Motor neuron (in vitro differentiated cells): ENCODE measurements around the gene POLR1C. TPM values are rescaled to one million over a fixed set of nuclear protein-coding genes. Genes with fewer than 3 reads are reported as not detected.
"Not testable (repeated sequence)": the region's sequence is repeated elsewhere in the genome, so short reads cannot be mapped to it uniquely, and the experiment has no call there.

Experiments used
- ATAC-seq, 8 experiments: fragments of 200-7000 bp; cut with Tn5 transposase; replicated peaks in 6 of 8; 2 replicates each; pipeline ENCODE4 v1.8.0; 2021; ENCODE audit warnings: mild to moderate bottlenecking in 8 of 8, moderate library complexity in 8 of 8
- H3K27ac ChIP-seq, 2 donors: fragments of 250-450 bp; sonication (Bioruptor Pico); 2 replicates each; pipeline ENCODE4 v1.9.0; 2021; ENCODE audit warnings: antibody characterized with exemption in 2 of 2, mild to moderate bottlenecking in 2 of 2, moderate library complexity in 1 of 2
- H3K4me1 ChIP-seq, 2 donors: fragments of 250-450 bp; sonication (Bioruptor Pico); replicated peaks in 1 of 2; 2 replicates each; pipeline ENCODE4 v1.6.1; 2021; ENCODE audit warnings: antibody characterized with exemption in 2 of 2, mild to moderate bottlenecking in 2 of 2, moderate library complexity in 1 of 2
- H3K4me3 ChIP-seq, 5 donors: fragments of 250-450 bp; sonication (Bioruptor Pico); 2 replicates each; pipeline ENCODE4 v1.9.0; 2021; ENCODE audit warnings: antibody characterized with exemption in 5 of 5, mild to moderate bottlenecking in 5 of 5, moderate library complexity in 4 of 5
- WGBS, 10 experiments: fragments of 450-650 bp; shearing (Covaris generic); methylation state at CpG; one replicate each; pipeline ENCODE4 v1.0.0; 2022; 5-methylcytosine and 5-hydroxymethylcytosine counted together
- in situ Hi-C, 9 experiments: fragments of 400-800 bp; cut with MboI; loops; one replicate each; pipeline ENCODE4 v1.15.0; 2021; ENCODE audit warnings: low sequenced_read_pairs in 9 of 9, low pct_unique_long_range_greater_than_20kb in 2 of 9; ENCODE audit not compliant: unreplicated experiment in 9 of 9
- total RNA-seq, 8 experiments: library from RNA; unstranded; fragments of 300-600 nt; gene quantifications; 2 replicates each; pipeline versions ENCODE4 v1.2.3 to v1.2.4, GENCODE V29; 2022

POLR1C gene, protein sequence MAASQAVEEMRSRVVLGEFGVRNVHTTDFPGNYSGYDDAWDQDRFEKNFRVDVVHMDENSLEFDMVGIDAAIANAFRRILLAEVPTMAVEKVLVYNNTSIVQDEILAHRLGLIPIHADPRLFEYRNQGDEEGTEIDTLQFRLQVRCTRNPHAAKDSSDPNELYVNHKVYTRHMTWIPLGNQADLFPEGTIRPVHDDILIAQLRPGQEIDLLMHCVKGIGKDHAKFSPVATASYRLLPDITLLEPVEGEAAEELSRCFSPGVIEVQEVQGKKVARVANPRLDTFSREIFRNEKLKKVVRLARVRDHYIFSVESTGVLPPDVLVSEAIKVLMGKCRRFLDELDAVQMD
- 10 to 100 TPM; 27.7 to 56.9 (median 41.8) TPM for total RNA-seq

GRCh38 chr6:43516697-43517504, at the start of gene POLR1C, which contains the start of gene YIPF3:
TSS of gene POLR1C (plus strand) at chr6:43517089. CDS start at chr6:43517110, 21 bp downstream.
TSS of gene YIPF3 (minus strand) at chr6:43516926. CDS start at chr6:43516807, 119 bp downstream.
- Histone ChIP-seq H3K4me3 (peak within 1 kb of the TSS; percentile 75 to 92 (median 77)), H3K27ac (peak within 1 kb of the TSS; percentile 91 to 93), H3K4me1 (peaks cover 21 to 28% of the 10 kb centered on the region in 2 donors)
- in situ Hi-C loops: loop anchor here in 2 of 9 experiments (25.0 kb wide), 2 partner anchors 130 to 255 kb away; no protein-coding TSS in a partner anchor
- 0 to 1% (median 0%) methylated on average over 1 to 47 of the region's 57 CpGs; no CpG with 5 or more reads in 2 of the 10 experiments for WGBS, 10 experiments
- ATAC-seq: peak; percentile 90 to 94 (median 92)

GRCh38 chr6:43467265-43467664, 49.6 kb upstream of the POLR1C start:
- ATAC-seq, H3K4me1 ChIP-seq, in situ Hi-C loops, H3K4me3 ChIP-seq, H3K27ac ChIP-seq: not testable (repeated sequence)
- 43 to 100% (median 61%) methylated on average over 1 to 5 of the region's 5 CpGs; no CpG with 5 or more reads in 2 of the 10 experiments for WGBS, 10 experiments

DNA sequence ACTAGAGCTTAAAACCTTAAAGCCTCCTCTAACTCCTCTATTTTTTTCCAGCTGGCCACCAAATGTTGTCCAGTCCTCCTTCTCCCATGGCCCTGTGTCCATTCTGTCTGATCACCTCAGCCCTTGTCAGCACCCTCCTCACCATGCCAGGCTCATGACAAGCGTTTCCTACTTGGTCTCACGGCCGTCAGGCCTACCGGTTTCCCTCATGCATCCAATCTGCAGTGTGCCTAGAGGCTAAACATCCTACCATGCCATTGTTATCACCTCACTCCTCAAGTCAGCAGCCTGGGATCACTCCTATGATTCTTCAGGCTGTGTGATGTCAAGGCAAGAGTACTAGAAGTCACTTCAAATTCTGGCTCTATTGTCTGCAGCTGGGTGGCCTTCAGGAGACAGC, 49.1 kb upstream of the POLR1C start:
- in situ Hi-C loops: no loop called here
- Histone ChIP-seq H3K27ac (no peak overlapping the region), H3K4me3 (no peak overlapping the region), H3K4me1 (peaks cover 0 to 6% of the 10 kb centered on the region in 2 donors)
- 45 to 100% (median 83%) methylated on average over 1 to 4 of the region's 4 CpGs; no CpG with 5 or more reads in 5 of the 10 experiments for WGBS, 10 experiments
- no peak for ATAC-seq

GRCh38 chr6:43468240-43468639, 48.6 kb upstream of the POLR1C start:
- Histone ChIP-seq H3K4me3 (no peak overlapping the region), H3K27ac (no peak overlapping the region), H3K4me1 (peaks cover 0 to 6% of the 10 kb centered on the region in 2 donors)
- 50 to 88% (median 70%) methylated on average over 1 to 4 of the region's 4 CpGs; no CpG with 5 or more reads in 5 of the 10 experiments for WGBS, 10 experiments
- no peak for ATAC-seq
- in situ Hi-C loops: no loop called here

DNA sequence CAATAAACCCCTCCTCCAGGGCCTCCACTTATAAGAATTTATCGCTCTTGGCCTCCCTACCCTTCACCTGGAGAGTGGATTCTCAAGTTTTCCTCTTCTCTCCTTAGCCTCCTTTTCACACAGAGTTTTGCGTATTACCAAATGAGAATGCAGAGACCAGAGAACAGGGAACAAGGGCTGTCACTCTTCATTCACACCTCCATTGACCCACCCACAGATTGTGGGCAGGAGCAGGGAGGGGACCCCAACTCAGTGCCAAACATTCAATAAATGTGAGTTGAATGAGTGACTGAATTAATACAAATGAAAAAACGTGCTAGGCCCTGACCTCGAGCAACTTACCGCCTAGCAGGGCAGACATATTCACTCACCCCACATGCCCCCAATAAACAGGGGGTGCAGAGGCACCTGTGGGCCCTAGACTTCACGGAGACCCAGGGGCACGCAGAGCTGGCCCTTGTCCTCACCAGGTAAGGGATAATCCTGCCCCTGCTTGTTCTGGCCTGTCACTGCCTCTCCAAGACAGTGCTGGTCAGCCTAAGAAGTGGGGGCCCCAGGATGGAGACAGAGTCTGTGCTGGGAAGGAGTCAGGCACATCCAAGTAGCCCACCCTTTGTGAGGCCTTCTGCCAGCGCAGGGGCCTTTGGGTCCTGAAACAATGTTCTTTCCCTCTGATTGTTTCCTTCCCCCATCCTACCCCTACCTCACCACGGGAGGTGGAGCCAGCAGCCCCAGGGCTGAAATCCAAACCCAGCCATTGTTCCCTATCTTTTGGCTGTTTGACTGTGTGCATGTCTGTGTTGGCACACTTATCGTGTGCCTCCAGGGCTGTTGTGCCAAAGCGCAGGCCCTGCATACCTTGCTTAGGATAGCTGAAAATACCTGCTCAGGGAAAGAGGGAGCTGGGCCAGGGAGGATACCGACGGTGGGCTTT, 47.9 kb upstream of the POLR1C start:
- 31 to 89% (median 63%) methylated on average over 1 to 10 of the region's 13 CpGs; no CpG with 5 or more reads in 1 of the 10 experiments for WGBS, 10 experiments
- ATAC-seq: no peak

GRCh38 chr6:43469947-43470346, 46.9 kb upstream of the POLR1C start:
- peaks cover 0 to 6% of the 10 kb centered on the region in 2 donors for H3K4me1 ChIP-seq
- 72 to 100% (median 93%) methylated on average over 1 to 7 of the region's 7 CpGs; no CpG with 5 or more reads in 3 of the 10 experiments for WGBS, 10 experiments
- in situ Hi-C loops: no loop called here
- no peak overlapping the region for H3K27ac ChIP-seq
- peak in 1 of 8 experiments; percentile 50 for ATAC-seq
- H3K4me3 ChIP-seq: no peak overlapping the region

More for the DNA sequence above, 47.9 kb upstream of the POLR1C start:
- no peak overlapping the region for H3K4me3 ChIP-seq
- in situ Hi-C loops: no loop called here
- H3K27ac ChIP-seq: no peak overlapping the region
- peaks cover 0 to 6% of the 10 kb centered on the region in 2 donors for H3K4me1 ChIP-seq

DNA sequence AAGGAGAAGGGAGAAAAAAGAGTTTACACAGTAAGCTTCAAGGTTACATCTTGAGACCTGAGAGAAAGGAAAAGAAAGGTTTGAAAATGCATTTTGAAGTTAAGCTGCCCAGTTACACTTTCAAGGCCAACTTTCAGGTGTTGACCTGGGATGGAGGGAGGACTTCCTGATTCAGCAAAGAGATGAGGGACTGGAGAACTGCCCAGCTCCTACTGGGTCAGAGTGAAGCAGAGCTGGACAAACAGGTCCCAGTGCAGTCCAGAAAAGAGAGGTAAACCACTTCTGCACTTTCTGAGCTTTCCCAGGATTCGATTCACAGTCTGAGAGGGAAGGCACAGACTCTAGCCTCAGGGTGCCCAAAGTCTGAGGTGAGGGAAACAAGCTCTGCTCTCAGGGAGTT, 45.5 kb upstream of the POLR1C start:
- 0 to 100% (median 39%) methylated on average over 1 of the region's 1 CpG; no CpG with 5 or more reads in 6 of the 10 experiments for WGBS, 10 experiments
- in situ Hi-C loops: no loop called here

GRCh38 chr6:43472515-43472914, 44.4 kb upstream of the POLR1C start:
- in situ Hi-C loops: no loop called here
- peaks cover 9 to 14% of the 10 kb centered on the region in 2 donors for H3K4me1 ChIP-seq
- no peak for ATAC-seq
- H3K27ac ChIP-seq: no peak overlapping the region
- 89 to 100% (median 100%) methylated on average over 1 to 4 of the region's 4 CpGs; no CpG with 5 or more reads in 3 of the 10 experiments for WGBS, 10 experiments
- no peak overlapping the region for H3K4me3 ChIP-seq

More for the DNA sequence above, 45.5 kb upstream of the POLR1C start:
- Histone ChIP-seq H3K4me3 (no peak overlapping the region), H3K4me1 (peaks cover 9% of the 10 kb centered on the region in 2 donors), H3K27ac (no peak overlapping the region)
- ATAC-seq: no peak

- ATAC-seq: peak in 3 of 8 experiments; percentile 14 to 52 (median 47)
- WGBS, 10 experiments: 0 to 86% (median 39%) methylated on average over 1 to 5 of the region's 6 CpGs; no CpG with 5 or more reads in 2 of the 10 experiments
- in situ Hi-C loops: no loop called here
- Histone ChIP-seq H3K4me3 (no peak overlapping the region), H3K4me1 (peaks cover 9 to 22% of the 10 kb centered on the region in 2 donors), H3K27ac (peak overlapping the region; percentile 37 to 65)
These were observed 41.4 kb upstream of the POLR1C start for GRCh38 chr6:43475516-43475915.

- in situ Hi-C loops: no loop called here
- peak in 2 of 8 experiments; percentile 0 to 11 for ATAC-seq
- Histone ChIP-seq H3K4me1 (peaks cover 9 to 25% of the 10 kb centered on the region in 2 donors), H3K27ac (peak overlapping the region; percentile 50 to 52), H3K4me3 (peak overlapping the region; percentile 50 to 91 (median 59))
- 0 to 40% (median 20%) methylated on average over 1 to 2 of the region's 2 CpGs; no CpG with 5 or more reads in 5 of the 10 experiments for WGBS, 10 experiments
These were observed 40.1 kb upstream of the POLR1C start for GRCh38 chr6:43476746-43477145.

DNA sequence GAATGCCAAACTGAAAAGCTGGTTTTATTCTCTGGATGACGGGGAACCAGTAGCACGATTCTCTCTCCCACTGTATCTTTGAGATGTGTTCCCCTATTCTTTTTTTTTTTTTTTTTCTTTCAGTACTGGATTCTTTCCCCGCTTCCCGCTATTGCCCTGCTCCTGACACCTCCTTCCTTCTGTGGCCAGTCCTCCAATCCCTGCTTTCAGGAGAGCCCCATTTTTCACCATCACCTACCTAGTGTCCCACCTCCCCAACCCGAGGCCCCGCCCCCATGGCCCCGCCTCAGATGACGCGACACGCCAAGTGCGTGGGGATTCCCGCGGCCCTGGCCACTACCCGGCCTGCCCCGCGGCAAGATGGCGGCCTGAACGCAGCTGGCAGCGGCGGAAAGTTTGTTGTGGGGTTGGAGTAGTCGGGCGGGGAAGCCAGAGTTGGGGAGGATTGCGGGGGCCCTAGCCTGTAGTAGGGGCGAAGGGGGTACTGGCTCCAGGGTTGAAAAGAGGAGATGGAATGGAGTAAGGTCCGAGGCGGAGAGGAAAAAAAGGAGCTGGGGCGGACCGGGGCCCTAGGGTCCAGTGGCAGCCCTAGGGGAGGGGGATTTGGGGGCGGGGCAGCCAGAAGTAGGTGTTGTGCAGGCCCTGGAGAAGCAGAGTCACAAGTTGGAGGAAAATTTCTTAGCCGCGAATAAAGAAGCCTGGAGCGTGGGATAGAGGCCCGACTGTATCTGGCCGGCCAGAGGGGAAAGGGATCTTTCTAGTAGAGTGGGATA, 39.5 kb upstream of the POLR1C start, which contains the start of gene TJAP1:
Gene TJAP1 (plus strand): TSS at position 336 of the 773 bp plus-strand sequence. CDS start 21,432 bp downstream, outside the sequence.
- in situ Hi-C loops: no loop called here
- peak within 1 kb of the TSS; percentile 50 to 65 for H3K27ac ChIP-seq
- H3K4me3 ChIP-seq: peak within 1 kb of the TSS; percentile 50 to 91 (median 59)
- ATAC-seq: peak; percentile 94 to 99 (median 98)
- WGBS, 10 experiments: 0 to 6% (median 0%) methylated on average over 2 to 6 of the region's 34 CpGs; no CpG with 5 or more reads in 3 of the 10 experiments
- peaks cover 9 to 25% of the 10 kb centered on the region in 2 donors for H3K4me1 ChIP-seq
